Epithelial cell of proximal tubule (primary cell): ENCODE data around the gene CASP8AP2. TPM values are rescaled to one million over a fixed set of nuclear protein-coding genes. Genes with fewer than 3 reads are reported as not detected.
"Not testable (repeated sequence)": the region's sequence is repeated elsewhere in the genome, so short reads cannot be mapped to it uniquely, and the experiment has no call there.

ENCODE experiments used
- DNase-seq: peaks from one replicate; pipeline ENCODE4 v3.0.0-alpha.2; 2011; ENCODE audit warnings: low read depth
- H3K4me3 ChIP-seq: 2 replicates; pipeline ENCODE4 v1.5.1; 2011; ENCODE audit warnings: low read depth, mild to moderate bottlenecking, low read length
- CTCF ChIP-seq: conservative IDR thresholded peaks from 2 replicates; pipeline ENCODE4 v1.5.1; 2012; ENCODE audit warnings: low read depth, mild to moderate bottlenecking, low read length
- total RNA-seq: library from RNA; depleted of rRNA; stranded (reverse); fragments of >200 nt; gene quantifications from 2 replicates; pipeline ENCODE4 v1.2.3, GENCODE V29; 2015

Gene CASP8AP2
- total RNA-seq, 1 donor from 2014 or later = 12.5 TPM

- no peak for DNase-seq
- no peak overlapping the region for H3K4me3 ChIP-seq
- TF ChIP-seq CTCF = no peak
Measured at GRCh38 chr6:89799756-89800155, 29.9 kb upstream of the CASP8AP2 start.

DNA sequence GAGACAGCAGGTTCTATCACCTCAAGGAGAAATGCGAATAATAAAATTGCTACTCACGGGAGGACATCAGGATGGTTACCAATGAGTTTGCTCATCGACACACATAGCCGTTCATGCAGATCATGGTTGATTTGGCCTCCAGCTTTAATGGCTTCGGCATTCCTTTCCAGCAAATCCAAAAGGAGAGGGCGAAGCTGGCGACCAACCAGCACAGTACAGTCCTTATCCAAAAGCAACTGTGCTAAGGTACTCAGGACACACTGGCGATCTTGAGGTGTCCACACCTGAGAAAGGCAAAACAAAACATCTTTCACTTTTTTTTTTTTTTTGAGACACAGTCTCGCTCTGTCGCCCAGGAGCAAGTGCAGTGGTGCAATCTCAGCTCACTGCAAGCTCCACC, 26.4 kb upstream of the CASP8AP2 start:
- no peak overlapping the region for H3K4me3 ChIP-seq
- DNase-seq = no peak
- no peak for TF ChIP-seq CTCF

GRCh38 chr6:89805814-89806371, 23.8 kb upstream of the CASP8AP2 start:
- no peak for TF ChIP-seq CTCF

DNA sequence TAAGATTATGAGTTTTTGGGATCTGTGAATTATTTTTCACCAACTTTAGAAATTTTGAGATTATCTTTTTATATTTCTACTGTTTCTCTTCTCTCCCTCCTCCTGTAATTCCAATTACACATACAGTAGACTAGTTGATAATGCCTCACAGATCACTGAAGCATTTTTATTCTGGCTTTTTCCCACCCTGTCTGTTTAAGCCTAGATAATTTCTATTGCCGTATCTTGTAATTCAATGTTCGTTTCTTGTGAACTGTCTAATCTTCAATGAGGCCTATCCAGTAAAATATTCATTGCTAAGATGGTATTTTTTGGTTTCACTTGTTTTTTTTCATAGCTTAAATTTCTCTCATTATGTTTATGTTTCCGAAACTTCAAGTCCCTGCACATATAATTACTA, 22.1 kb upstream of the CASP8AP2 start:
- no peak for DNase-seq
- TF ChIP-seq CTCF = no peak
- H3K4me3 ChIP-seq = no peak overlapping the region

More at GRCh38 chr6:89805814-89806371, 23.8 kb upstream of the CASP8AP2 start:
- DNase-seq = no peak
- no peak overlapping the region for H3K4me3 ChIP-seq

GRCh38 chr6:89813422-89813821, 16.3 kb upstream of the CASP8AP2 start:
- H3K4me3 ChIP-seq, DNase-seq: not testable (repeated sequence)

- no peak for DNase-seq
- TF ChIP-seq CTCF = no peak
- H3K4me3 ChIP-seq = no peak overlapping the region
Measured at GRCh38 chr6:89817481-89817880, 12.2 kb upstream of the CASP8AP2 start.

GRCh38 chr6:89818977-89819335, 10.7 kb upstream of the CASP8AP2 start:
- DNase-seq = no peak
- peak overlapping the region; percentile 94 for H3K4me3 ChIP-seq
- TF ChIP-seq CTCF = no peak
